Cerebellar cortex (tissue), 1 donor: ENCODE data around the gene ZEB2.

Experiments
- DNase-seq: peaks from one replicate; pipeline ENCODE4 v3.0.0-alpha.2; 2015; ENCODE audit warnings: low spot score

The ZEB2 gene

DNA sequence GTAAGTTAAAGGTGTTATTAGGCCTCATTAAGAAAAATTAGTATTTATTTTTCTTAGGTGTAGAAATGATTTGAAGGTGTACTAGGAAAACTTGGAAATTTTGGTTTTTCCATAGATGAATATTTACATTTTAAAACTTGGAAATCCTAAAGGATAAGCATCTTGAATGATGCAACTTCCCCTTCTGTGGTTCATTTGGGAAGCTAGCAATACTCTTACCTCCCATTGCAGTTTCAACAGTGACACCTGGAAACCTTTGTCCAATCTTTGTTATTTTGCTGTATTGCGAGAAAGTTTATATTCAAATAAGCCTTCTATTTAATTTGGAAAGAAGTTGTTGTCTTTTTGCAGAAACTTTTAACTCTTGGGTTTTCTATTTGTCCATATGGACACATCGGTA lies 68.5 kb downstream of the ZEB2 start:
- DNase-seq, result no peak

DNA sequence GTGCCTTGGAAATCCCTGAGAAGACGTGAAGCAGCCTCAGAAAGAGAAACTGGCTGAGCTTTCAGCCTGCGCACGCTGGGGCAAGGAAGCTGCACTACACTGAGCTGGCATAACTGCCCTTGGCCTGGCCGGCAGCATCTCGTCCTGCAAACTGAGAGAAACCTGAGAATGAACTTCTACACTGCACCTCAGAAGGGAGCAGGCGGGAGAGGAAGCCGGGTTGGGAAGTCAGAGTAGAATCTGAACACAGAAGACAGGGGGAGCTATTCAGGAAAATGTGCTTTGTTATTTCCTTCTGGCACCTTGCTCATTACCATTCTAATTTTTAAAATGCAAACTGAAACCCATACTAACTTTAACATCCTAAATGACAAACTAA lies 70.9 kb downstream of the ZEB2 start:
- DNase-seq, result peak; percentile 8

DNA sequence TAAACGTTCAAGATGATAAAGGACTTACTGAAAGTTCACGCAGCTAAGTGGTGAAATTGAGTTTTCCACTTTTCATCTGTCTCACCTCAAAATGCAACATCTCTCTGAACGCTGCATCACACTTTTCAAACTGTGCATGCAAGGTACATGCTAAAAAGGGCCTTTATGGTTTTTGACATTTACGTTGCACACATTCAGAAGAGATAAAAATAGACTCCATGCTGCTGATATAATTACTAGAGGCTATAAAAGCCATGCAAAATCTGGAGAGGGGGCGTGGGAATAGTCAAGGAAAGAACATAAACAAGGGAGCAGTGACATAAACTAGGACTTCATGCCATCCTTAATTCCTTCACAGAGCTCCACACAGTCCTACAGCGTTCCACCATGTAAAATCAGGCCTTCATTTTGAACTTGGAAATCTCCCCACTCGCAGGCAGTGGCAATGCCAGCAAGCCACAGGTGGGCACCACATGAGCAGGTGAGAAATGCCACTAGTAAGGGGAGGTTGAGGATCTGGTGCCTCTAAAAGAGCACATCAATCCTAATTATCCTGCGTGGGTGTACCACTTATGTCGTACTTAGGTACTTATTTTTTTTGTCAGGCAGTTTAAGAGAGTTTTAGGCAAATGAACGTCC lies 71.4 kb downstream of the ZEB2 start:
- DNase-seq, result no peak

DNA sequence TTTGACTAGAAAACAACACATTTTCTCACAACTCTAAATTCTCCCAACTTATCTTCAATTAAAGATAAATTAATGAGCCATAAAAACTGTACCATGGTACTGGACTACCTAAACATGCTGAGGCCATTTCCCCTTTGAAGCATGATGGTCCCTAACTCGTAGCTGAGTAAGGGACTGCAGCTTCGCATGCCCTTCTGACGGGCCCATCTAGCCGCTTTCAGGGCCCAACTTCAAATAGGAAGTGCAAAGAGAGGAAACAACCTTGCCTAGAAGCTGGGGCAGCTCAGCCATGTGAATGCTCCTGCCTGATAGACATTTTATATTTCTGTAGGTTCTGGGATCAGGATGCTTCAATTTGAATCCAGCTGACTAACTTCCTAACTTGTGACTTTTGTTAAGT lies 72.4 kb downstream of the ZEB2 start:
- no peak for DNase-seq

DNA sequence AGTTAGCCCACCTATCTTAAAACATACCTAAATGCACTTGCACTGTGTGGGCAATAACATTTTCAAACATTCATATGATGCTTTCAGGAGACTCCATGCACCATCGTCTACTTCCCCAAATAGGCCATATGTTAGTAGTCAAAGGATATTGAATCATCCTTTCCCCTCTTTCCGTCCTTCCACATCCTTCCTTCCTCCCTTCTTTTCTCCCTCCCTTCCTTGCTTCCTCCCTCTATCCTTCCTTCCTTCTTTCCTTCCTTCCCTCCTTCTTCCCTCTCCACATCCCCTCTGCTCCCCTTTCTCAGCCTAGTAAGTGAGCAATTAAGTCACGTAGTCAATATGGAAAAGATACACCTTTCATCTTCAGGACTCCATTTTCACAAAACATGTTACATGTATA lies 73.8 kb downstream of the ZEB2 start:
- no peak for DNase-seq

DNA sequence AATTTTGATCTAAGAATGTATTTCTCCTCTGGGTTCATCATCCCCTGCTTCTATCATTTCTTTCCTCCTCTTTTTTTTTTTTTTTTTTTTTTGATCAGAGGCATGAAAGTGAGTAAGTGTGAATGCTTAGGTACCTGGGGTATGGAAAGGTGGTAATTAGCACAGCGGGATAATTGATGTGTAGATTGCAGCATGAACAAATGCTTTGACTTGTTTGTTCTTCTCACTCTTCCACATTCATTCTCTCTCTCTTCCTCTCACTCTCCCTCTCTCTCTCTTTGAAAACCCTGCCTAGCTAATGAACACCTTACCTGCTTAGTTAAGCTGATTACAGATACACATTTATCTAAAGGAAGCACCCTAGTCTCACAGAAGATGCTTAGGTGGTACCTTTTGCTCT lies 74.7 kb downstream of the ZEB2 start:
- no peak for DNase-seq

DNA sequence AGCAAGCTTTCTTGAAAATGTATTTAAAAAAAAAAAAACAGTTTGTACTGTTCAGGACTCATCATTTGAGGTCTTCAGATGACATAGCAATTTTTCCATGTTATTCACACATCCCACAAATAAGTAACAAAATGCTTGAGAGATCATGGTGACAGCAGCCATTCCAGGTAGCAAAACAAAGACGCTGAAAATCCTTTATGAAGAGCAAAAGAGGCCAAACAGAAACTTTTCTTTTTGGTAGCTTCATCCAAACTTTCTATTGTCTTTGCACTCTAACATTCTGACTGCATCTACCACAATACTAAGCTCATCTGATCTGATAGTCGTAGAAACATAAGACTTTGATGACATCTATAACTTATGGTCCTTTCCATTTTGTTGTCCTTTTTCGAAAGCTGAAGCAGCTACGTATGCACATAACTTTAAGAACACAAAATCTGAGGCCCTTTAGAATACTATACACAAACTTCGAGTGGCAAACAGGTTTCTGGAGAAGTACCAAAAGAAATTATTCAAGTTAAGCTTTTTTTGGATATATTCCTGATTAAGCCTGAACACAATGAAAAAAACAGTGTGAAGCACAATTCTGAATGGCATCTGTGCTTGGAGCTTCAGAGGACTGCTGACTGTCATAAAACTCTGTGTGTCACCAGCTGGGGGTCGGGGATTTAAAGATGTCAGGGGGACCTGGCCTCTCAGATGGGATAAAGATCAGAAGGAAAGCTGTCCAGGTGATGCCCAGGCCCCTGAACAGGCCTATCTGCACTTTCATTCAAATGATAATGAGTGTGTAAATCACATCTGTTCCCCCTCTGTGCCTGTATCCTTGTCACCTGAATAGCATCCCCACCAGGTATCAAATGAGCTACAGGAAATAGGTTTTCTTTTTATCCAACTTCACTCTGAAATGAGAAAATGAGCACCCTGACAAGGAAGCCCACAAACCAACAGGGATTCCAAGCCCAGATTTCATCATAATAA lies 75.8 kb downstream of the ZEB2 start:
- DNase-seq, result no peak

DNA sequence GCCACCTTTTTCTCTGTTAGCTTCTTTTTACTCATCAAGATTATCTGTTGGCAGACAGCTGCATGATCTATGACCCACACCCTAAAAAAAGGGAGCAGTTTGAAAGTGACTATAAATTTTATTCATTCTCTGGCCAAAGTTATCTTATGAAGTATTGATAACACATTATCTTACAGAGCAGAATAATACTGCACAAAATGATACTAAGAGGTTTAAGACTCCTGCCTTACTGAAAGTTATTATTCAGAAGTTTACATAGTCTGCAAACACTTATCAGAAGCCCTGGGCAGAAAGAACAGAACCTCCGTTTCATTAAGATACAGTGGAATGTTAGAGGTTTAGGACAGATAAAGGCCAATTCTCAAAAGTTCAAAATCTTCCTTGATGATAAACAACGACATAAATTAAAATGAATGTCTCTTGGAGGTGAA lies 78.2 kb downstream of the ZEB2 start:
- no peak for DNase-seq

DNA sequence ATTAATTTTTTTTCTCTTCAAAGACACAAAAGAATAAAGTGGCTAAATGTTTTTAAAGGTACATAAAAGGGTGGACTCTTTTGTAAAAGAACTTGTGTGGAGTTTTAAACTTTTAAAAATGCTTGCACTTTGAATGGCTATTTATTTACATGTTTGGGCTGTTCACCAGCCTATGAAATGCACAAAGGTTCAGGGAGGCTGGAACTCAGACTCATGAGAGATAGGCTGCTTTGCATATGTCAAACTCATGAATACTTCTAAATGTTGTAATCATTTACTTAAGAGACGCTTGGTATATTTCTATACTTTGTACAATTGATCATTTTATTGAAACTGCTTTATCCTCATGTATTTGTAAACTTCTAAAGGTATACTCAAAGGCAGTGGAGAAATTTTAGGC lies 79.9 kb downstream of the ZEB2 start:
- no peak for DNase-seq

DNA sequence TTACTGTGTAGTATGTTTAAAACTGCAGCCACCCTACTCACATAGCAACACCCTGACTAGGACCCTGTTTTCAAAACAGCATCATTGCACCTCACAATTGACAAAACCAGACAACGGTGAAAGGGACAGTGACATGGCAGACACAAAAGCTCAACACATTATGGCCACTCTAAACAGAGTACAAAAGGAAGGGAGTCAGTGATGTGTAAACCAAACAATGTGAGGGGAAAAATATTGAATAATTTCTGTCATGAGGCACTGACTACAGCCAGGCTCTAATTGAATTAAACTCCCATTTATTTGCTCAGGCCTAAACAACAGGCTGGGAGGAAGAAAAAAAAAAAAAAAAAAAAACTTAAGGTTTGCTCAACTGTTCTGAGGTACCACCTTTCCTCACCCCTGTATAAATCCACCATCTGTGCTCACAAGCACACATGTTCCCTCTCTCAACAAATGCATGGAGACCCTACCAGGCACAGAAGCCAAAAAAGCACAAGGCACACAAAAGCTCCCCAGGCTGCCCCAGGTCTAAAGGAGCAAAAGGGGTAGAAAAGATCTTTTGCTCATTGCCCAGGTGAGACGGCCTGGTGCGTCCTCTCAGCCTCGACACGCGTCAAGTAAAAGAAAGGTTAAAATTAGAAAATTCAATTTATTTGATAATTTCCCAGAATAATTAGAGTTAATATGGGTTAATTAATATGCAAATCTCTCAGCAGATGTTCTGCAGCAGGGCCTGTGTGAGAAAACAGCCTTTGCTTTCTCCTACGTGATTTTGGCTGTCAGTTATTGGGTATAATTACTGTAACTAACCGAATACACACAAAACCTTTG lies 80.9 kb downstream of the ZEB2 start:
- no peak for DNase-seq

DNA sequence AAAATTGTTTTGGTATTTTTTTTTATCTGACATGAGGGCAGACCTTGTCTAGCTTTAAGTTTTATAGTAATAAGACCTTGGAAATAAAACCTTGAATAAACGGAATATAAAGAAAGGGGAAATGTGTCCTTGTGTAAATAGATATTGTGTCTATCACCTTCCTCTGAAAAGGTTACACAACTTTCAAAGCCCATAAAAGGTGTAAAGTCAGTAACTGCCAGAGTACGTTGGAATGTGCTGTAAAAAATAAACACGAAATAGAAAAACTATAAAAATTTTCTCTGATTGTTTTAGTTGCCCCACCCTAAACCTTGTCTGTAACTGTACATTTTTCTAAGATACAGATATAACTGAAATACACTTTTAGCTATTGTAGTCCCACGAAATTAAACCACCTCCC lies 82.3 kb downstream of the ZEB2 start:
- DNase-seq, result no peak

DNA sequence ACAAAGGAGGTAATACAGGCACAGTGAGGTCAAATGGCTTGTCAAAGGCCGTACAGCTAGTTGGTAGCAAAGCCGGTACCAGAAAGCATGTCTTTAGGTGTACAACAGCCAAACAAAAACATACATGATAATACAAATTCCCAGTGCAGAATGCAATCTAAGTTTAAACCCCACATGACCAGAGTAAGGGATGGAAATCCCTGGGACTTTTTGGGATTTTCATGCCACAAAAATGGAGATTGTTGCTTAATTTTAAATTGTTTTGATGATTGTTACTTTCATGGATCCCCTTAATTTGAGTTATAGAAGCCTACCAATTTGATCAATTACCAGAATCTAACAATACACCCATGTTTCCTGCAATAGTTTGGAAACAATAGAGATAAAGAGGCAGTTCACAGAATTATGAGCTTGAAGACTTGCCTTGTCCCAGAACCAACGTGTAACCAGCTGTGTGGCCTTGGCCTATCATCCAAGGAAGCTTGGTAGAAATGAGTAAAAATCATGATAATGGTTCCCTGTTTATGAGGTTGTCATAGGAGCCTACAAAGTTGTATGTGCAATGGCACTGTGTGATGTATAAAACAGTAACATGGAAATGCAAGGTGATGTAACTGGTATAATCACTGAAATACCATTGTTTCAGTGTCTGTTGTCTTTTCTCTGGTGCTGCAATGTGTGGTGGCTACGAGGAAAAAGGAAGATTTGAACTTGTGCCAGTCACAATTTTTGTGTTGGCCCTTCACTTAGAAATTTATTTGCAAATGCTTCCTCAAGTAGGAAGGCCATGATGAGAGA lies 85.3 kb downstream of the ZEB2 start:
- DNase-seq, result no peak

DNA sequence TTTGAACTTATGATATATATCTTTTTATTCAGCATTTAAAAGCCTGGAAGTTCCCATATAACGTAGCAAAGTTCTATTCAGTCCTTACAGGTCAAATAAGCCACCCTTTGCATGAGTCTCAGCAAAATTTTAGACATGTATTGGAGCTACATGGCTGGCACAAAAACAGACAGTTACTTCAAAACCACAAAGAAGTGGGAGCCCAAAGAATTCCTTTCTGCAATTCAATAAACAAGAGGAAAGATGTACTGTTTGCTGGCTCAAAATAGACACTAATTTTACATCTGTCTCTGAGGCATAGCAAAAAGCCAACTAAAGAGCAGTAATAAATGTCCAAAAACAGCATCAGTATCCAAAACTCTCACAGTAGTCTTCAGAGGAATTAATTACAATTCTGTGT lies 87.0 kb downstream of the ZEB2 start:
- DNase-seq, result no peak

DNA sequence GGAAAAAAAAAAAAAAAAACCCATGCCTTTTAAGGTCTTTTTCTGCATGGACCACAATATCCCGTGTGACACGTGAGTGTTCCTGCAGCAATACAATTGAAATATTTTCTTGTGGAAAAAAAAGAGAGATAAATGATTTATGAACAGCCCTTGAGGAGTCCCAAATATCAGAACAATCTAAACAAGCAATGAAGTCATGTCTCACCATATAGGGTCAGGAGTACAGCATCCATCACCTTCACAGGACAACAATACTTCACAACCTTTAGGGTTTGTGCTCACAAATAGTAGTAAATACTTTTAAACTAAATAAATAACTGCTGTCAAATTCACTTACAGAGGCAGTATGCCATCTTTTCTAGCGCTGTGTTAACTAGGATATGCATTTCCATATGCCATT lies 87.9 kb downstream of the ZEB2 start:
- no peak for DNase-seq

DNA sequence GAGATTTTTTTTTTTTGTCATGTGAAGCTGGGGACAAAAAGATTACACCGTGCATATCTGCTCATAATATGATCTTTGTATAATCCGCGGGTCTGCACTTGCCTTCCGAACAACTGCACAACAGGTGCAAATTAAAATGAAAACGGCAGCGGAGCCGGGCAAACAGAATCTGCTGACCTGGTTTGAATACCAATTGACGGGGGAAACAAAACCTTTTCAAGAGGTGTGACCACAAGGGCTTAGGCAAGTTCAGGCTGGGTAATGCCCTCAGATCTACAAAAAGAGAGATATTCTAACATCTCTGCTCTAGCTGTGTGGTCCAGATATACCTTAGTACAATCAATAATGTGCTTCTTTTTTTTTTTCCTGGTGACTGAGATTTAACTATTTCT lies 88.5 kb downstream of the ZEB2 start:
- DNase-seq, result no peak

DNA sequence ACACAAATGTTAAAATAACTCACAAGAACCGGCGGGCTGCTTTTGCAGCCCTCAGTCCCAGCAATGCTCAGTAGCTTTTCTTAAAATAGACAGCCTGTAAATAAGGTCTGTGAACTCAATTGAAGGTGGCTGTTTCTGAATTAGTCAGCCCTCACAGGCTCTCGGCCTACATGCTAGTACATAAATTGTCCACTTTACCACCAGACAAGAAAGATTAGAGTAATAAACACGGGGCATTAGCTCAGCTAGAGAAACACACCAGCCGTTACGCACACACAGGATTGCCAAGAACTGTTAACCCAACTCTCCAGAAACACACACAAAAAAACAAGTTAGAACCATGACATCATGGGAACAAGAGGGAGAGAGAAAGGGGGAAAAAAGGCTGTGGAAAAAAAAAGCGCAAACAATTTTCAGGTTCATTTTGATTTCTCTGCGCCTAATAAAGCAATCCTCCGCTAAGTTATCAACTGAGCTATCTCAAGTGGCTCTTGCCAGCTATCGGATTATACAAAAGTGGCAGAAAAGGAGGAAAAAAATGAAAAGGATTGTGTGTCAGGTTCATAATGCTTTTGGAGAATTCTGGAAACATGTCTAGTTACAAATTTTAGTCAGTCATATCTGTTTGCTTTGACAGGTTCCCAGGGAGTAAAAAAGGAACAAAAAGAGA lies 89.1 kb downstream of the ZEB2 start:
- DNase-seq, result no peak

DNA sequence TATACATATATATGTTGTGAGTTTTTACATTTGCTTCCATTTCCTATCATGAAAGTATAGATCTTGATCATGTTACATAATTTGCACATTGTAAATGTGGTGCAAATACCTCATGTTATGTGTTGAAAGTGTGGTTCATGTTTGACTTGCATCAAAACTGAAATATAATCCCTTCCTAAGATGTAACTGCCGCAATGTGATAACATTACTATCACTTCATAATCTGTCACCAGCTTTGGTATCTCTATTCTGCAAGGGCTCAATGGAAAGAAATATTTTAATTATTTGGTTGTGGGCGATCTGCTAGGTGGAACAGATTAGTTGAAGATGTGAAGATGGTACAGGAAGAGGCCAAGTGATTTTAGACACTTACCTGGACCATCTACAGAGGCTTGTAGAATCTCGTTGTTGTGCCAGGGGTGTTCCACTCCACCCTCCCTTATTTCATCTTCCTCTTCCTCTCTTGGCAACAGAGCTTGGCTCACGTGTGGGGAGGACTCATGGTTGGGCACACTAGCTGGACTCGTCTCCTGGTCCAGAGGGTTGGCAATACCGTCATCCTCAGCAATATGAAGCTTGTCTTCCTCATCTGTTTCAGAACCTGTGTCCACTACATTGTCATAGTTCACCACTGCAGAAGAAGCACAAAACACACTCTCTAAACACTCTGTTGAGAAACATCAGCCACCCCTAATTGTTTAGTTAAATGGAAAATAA lies 90.4 kb downstream of the ZEB2 start:
- DNase-seq, result no peak

DNA sequence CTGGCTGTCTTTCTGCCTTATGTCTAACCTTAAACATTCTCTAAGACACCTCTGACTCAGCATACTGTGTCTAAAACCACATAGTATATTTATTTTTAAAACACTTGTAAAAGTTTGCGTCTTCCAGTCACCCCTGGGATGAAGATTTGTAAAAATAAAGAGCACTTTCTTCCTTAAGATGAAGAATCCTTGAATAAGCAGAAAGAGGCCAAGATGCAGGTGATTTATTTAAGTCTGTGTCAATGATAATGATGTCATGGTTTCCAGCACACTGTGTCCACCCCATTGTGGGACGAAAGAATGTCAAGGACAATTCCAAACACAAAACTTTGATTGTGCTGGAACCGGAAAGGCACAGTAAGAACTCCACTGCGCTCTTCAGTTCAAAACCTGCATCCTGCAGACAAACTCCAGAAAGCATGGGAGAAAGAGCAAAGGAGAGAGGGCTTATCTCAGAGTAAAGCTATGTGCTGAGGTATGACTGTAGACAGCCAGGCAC lies 92.9 kb downstream of the ZEB2 start:
- no peak for DNase-seq

DNA sequence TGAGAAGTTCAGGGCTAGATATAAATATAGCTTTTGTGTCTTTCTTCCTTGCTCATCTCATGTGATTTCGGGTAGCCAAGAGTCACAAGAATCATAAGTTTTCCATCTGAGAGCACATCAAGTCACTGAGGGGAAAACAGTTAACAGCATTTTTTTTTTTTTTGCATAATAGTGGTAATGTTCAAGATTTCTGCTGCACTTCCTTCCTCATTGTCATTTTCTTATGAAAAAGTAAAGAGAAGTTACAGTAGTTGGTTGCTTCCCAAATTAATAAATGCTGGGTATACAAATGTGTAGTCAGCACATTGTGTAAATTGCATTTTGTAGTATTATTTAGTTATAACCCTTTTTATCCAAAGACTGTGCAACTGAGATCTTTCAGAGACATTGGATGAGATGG lies 93.6 kb downstream of the ZEB2 start:
- no peak for DNase-seq

DNA sequence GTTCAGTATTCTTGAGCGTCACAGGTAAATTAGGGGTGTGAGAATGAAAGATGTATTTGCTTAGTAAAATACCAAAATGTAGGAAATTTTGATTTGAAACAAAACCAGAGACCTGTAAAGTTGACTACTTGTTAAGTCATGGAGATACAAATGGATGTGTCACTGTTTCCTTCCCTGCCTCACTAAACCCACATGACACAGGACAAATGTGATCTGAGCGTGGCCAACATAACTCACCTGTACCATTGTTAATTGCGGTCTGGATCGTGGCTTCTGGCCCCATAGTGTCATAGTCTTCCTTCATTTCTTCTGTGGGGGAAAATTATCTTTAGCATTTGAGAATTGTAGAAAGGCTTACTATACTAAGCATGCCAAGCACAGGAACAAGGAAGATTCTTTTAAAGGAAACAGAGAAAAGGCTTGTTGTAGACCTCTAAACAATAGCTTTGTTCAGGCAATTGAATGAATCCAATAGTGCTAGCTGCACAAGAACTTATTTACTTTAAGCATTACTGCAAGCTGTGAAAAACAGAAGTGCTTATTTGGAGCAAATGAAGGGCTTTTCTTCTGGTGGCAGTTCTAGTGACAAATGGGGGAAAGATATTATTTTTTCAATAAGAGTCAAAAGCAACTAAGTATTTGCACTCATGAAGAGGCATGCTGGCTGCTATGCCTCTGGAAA lies 95.2 kb downstream of the ZEB2 start:
- DNase-seq, result no peak
